Measurements from ENCODE around the gene RRBP1.
A peak's percentile ranks its signal among the peaks of the same experiment; 100 is the strongest.

RRBP1 gene, protein sequence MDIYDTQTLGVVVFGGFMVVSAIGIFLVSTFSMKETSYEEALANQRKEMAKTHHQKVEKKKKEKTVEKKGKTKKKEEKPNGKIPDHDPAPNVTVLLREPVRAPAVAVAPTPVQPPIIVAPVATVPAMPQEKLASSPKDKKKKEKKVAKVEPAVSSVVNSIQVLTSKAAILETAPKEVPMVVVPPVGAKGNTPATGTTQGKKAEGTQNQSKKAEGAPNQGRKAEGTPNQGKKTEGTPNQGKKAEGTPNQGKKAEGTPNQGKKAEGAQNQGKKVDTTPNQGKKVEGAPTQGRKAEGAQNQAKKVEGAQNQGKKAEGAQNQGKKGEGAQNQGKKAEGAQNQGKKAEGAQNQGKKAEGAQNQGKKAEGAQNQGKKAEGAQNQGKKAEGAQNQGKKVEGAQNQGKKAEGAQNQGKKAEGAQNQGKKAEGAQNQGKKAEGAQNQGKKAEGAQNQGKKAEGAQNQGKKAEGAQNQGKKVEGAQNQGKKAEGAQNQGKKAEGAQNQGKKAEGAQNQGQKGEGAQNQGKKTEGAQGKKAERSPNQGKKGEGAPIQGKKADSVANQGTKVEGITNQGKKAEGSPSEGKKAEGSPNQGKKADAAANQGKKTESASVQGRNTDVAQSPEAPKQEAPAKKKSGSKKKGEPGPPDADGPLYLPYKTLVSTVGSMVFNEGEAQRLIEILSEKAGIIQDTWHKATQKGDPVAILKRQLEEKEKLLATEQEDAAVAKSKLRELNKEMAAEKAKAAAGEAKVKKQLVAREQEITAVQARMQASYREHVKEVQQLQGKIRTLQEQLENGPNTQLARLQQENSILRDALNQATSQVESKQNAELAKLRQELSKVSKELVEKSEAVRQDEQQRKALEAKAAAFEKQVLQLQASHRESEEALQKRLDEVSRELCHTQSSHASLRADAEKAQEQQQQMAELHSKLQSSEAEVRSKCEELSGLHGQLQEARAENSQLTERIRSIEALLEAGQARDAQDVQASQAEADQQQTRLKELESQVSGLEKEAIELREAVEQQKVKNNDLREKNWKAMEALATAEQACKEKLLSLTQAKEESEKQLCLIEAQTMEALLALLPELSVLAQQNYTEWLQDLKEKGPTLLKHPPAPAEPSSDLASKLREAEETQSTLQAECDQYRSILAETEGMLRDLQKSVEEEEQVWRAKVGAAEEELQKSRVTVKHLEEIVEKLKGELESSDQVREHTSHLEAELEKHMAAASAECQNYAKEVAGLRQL (N-terminal part only)

GRCh38 chr20:17682103-17682888 lies at the start of gene RRBP1:
Gene RRBP1, minus strand, starts transcription at chr20:17682242. Its CDS starts 21,735 bp downstream, at chr20:17660507.
- DNase-seq: peak; percentile 88

DNA sequence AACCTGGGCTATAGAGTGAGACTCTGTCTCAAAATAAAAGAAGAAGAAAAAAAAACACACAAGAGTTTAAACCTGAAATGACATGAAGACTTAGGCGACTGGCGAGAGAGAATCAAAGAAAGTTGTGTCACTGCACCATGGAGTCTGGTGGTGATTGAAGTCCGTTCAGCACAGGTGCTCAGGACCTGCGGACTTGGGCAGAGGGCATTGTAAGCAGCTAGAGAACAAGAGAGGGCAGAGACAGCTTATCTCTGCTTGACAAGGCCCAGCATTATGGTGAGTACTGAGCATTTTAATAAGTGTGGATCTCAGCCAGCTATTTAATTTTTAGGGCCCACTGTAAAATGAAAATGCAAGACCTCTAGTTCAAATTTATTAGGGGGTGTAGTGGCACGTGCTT lies 49.2 kb upstream of the RRBP1 start:
- DNase-seq: no peak

DNA sequence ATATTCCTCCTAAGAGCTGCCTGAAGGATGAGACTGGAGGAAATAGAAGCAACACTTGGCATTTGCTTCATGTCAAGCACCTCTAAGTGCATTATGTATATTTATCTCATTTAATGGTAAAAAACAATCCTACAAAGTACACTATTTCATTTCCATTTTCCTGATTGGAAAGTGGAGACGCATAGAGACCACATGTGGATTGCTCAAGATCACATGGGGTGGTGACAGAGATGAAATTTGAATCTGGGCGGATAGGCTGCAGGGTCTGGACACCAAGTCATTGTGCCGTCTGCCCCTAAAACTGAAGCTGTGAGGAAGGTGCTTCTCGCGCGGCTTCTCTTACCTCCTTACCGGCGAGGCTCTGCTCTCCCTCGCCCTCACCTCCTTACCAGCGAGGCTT lies 48.0 kb upstream of the RRBP1 start:
- no peak for DNase-seq

- no peak for DNase-seq
These were observed 46.0 kb upstream of the RRBP1 start for GRCh38 chr20:17728074-17728473.

GRCh38 chr20:17727351-17727750 lies 45.3 kb upstream of the RRBP1 start:
- DNase-seq: no peak

DNA sequence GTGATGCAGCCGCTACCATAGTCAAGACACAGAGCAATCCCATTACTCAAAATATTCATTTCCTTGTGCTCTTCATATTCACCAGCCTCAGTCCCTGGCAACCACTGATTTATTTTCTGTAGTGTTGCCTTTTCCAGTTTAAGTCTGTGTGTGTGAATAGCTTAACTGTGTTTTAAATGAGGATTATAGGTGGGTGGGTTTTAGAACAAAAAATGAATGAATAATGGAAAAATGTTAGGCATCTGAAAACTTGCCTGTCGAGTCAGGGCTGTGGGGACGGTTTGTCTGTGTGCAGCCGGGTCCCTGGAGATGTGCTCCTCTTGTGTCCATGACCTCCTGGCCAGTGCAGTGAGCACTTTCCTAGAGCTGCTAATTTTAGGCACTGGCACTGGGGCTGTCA lies 44.9 kb upstream of the RRBP1 start:
- DNase-seq: no peak

GRCh38 chr20:17725094-17725835 lies 43.2 kb upstream of the RRBP1 start:
- DNase-seq: no peak

DNA sequence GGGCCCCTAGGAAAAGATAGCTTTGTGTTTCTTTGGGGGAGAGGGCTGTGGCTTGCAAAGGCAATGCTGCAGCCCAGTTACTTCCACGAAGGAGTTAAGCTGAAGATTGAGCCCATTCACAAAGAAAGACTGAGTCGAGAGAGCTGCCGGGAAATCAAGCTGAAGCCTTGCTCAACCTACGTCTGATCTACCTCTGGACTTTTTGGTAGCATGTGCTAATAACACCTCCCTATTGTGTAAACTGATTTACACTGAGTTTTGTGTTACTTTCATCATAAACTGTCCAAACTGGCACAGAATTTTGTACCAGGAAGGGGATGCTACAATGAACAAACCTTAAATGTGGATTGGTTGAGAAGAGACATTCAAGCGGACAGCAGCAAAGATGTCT lies 41.3 kb upstream of the RRBP1 start:
- DNase-seq: no peak

DNA sequence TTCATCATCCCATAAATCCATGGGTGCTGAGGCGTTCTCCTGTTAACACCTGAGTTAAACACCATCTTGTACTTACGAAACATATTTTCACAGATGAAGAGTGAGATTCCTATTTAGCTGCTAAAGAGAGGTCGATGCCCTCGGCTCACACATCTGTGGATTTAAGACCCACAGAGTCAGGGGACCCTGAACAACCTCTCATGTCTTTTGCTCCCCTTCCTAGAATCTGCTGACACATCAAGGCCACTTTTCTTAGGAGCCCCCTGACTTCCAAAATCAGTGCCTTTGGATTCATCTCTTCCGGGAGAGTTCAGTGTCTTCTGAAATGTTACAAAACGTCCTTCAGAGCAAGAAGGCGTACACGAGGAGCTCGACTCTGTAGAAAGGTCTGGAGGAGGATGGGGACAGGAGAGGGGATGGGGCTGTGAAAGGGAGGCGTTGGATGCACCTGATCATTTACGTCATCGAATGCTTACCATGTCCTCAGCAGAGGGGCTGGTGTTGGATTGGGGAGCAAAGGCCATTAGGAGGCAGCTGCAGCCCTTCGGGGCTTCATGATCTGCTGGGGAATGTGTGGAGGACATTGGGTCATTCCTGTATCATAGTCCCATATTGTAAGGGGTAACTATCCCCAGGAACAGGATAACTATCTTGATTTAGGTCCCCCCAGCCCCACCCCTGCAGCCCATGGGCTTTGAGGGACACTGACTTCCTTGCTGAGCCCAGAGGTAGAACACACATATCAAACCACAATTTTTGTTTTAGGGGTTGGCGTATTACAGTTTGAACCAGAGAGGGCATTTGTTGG lies 40.7 kb upstream of the RRBP1 start:
- no peak for DNase-seq

GRCh38 chr20:17721802-17722486 lies 39.9 kb upstream of the RRBP1 start:
- DNase-seq: no peak

DNA sequence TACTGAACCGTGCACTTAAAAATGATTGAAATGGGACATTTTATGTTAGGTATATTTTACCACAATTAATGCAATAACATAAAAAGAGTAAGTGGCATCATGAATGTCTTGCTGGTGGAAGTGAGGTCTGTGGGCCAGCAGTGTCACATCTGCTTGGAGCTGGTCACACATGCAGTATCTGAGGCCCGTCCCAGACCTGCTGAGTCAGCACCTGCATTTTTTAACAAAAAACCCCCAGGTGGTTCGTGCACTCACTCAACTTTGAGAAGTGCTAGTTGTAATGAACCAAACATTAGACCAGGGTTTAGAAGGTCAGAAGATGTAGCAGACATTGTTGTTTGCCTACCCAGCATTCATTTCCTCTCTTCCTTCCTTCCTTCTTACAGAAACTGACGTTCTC lies 38.7 kb upstream of the RRBP1 start:
- no peak for DNase-seq

- no peak for DNase-seq
These were observed 34.3 kb upstream of the RRBP1 start for GRCh38 chr20:17716331-17716730.

DNA sequence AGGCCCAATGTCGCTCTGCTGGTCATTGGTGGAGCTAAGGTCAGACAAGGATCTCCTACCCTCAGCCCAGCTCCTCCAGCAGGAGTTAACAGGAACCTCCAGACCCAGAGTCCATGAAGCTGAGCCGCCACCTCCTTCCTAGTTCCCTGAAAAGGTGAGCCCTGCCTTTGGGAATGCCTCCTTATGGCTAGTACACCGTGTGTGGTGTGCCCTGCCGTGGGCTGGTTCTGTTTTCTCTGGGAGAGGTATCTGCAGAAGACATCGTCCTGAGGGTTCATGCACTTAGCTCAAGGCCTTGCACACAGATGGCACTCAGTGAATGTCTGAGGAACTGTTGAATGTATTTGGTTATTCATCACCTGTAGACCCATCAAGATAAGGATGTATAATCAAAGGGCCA lies 33.0 kb upstream of the RRBP1 start:
- no peak for DNase-seq

- no peak for DNase-seq
These were observed 32.6 kb upstream of the RRBP1 start for GRCh38 chr20:17714597-17714996.

- DNase-seq: no peak
These were observed 30.7 kb upstream of the RRBP1 start for GRCh38 chr20:17712708-17713107.

DNA sequence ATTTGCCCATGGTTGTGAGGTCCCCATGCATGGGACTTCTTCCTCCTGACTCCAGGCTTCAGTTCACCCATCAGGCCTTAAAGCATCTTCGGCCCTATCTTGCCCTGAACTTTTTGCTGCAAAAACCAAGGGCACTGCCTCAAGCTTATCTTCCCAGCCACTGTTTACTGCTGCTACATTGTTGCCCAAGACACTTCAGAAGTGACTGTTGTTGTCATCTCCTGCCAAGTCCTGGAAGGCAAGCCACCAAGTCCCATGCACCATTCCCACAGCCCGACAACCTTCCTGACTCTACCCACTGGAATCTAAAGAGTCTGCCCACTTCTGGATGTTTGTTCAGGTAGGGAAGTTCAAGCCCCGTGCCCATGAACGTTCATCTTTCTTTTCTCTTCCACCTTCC lies 30.2 kb upstream of the RRBP1 start:
- no peak for DNase-seq

DNA sequence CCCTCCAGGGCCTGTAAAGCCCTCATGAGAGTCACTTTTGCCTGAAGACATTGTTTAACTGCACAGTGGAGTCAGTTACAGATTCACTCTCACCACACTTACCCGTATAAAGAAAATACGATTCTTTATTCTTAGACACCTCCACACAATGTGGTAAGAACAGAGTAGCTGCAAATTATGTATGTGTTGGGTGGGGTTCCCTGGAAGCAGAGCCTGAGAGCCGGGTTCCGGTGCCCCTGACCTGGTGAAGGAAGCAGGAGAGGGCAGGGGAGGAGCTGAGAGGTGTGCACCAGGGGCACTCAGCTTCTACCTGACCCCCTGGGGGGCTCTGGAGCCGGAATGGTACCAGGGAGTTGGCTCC lies 29.2 kb upstream of the RRBP1 start:
- DNase-seq: no peak

GRCh38 chr20:17710379-17711266 lies 28.6 kb upstream of the RRBP1 start:
- DNase-seq: no peak

All from KG1 (cell line).